GM21381 (cell line): Measurements from ENCODE around the gene RSL1D1.
"Not testable (repeated sequence)": the region's sequence is repeated elsewhere in the genome, so short reads cannot be mapped to it uniquely, and the experiment has no call there.

ENCODE experiments used
- ATAC-seq: cut with Tn5 transposase; IDR thresholded peaks from one replicate; pipeline ENCODE4 v1.9.1; 2021; ENCODE audit warnings: mild to moderate bottlenecking, moderate library complexity; ENCODE audit not compliant: unreplicated experiment

The RSL1D1 gene

DNA sequence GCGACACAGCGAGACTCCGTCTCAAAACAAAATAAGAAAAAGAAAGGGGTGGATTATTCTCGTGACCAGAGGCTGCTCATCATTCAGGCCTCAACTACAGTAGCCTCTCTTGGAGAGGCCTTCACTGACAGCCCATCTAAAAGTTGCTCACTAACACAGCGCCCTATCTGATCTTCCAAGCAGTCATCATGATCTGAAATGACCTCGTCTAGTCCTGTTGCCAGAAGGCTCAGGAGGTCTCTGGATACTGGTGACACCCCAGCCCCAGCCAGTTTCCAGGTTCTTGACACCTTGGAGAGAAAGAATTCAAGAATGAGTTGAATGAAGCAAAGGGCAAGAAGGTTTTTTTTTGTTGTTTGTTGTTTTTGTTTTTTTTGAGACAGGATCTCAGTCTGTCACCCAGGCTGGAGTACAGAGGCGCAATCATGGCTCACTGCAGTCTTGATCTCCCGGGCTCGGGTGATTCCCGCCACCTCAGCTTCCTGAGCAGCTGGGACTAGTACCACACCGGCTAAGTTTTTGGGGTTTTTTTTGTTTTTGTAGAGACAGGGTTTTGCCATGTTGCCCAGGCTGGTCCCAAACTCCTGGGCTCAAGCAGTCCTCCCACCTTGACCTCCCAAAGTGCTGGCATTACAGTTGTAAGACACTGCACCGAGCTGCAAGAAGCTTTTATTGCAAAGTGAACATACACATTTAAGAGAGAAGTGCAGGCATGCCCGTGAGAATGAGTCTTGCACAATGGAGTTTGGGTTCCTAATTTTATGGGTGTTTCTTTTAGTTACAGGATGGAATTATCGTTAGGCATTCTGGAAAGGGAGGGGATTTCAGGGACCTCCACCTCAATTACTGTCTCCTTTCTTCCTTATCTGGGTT is 51.6 kb downstream of the RSL1D1 start:
- no peak for ATAC-seq

DNA sequence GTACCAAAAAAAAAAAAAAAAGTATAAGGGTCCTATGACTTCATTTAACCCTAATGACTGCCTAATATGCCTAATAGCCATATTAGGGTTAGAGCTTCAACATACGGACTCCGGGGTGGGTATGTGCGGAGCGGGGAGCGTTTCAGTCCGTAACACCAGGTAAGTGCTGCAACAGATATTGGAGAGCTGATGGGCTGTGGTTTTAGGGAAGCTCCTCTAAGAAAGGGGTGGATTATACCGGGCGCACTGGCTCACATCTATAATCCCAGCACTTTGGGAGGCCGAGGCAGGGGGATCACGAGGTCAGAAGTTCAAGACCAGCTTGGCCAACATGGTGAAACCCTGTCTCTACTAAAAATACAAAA is 52.3 kb downstream of the RSL1D1 start:
- ATAC-seq, result no peak

GRCh38 chr16:11797957-11798299 is 53.4 kb downstream of the RSL1D1 start:
- ATAC-seq, result no peak

DNA sequence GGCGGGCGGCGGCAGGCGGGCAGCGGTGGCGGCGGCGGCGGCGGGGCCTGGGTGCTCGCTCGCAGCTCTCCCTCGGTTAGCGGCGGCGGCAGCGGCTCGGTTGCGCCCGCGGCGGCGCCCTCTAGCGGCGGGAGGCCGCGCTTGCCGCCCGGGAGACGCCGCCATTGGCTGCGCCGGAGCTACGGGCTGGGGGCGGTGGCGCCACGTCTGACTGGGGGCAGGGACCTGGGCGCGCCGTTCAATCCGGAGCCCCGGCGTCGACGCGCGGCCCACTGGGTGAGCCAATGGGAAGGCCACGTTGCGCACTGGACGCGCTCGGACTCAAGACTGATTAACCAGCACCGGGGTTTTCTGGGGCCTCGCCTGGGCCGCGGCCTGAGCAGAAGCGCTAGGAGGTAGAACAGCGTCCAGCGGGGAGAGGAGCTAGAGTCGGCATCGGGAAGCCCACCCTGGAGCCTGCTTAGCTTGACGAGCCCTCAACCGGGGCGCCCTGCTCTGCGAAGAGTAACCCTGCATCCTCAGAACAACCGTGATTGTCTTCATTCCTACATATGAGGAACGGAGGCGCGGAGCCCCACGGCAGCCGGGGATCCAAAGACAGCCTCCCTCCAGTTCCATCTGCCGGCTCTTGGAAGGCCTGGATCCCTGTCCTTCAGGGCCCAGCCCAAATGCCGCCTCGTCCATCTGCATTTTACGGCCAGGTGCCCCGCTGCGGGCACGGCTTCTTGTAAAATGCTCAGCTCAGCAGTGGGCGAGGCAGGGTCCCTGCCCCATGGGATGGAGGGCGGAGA is 54.0 kb downstream of the RSL1D1 start, which contains the start of gene ZC3H7A:
ZC3H7A (minus strand) TSS at position 93 of the 791 bp plus-strand sequence. CDS start 14,904 bp downstream, outside the sequence.
- peak; percentile 89 for ATAC-seq

- ATAC-seq, result peak; percentile 13
Observed at GRCh38 chr16:11796227-11797165, 54.8 kb downstream of the RSL1D1 start.

GRCh38 chr16:11795887-11796226 is 55.5 kb downstream of the RSL1D1 start:
- ATAC-seq, result no peak

GRCh38 chr16:11794996-11795886 is 56.1 kb downstream of the RSL1D1 start:
- no peak for ATAC-seq

DNA sequence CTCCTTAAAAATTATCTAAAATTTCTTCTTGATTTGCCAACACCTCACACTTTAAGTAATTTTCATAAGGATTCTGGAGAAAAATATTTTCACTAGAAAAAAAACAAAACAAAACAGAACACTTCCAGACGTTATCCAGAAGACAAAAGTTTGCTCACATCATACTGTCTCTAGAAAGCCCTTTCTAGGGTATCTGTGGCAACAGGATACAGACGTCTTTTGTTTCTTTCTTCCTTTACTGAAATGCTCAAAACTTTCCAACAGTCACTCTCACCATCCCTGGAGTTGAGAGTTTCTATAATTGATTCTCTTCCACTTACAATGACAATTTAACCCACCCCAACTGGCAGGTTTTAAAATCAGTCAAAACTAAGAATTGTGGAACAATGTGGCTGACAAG is 56.9 kb downstream of the RSL1D1 start:
- ATAC-seq, result no peak

- no peak for ATAC-seq
Observed at GRCh38 chr16:11793840-11794239, 57.5 kb downstream of the RSL1D1 start.

GRCh38 chr16:11792410-11793241 is 58.7 kb downstream of the RSL1D1 start:
- no peak for ATAC-seq

GRCh38 chr16:11791144-11791828 is 60.1 kb downstream of the RSL1D1 start:
- ATAC-seq, result no peak

GRCh38 chr16:11788914-11789313 is 62.4 kb downstream of the RSL1D1 start:
- ATAC-seq, result no peak

DNA sequence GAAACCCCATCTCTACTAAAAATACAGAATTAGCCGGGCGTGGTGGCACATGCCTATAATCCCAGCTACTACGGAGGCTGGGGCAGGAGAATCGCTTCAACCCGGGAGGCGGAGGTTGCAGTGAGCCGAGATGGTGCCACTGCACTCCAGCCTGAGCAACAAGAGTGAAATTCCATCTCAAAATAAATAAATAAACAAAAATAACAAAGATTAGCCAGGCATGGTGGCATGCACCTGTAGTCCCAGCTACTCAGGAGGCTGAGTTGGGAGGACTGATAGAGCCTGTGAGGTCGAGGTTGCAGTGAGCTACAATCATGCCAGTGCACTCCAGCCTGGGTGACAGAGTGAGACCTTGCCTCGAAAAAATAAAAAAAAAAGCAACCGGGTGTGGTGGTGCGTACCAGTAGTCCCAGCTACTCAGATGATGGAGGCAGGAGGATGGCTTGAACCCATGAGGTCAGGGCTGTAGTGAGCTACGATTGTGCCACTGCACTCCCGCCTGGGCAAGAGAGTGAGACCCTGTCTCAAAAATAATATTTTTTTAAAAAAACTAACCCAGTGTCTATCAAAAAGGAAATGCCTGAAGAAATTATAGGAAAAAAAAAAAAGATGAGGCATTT is 66.3 kb downstream of the RSL1D1 start:
- not testable (repeated sequence) for ATAC-seq

- ATAC-seq, result not testable (repeated sequence)
Observed at GRCh38 chr16:11784381-11784780, 67.0 kb downstream of the RSL1D1 start.

GRCh38 chr16:11784038-11784369 is 67.3 kb downstream of the RSL1D1 start:
- ATAC-seq, result no peak
